Stomach (tissue), 9 donors: ENCODE data around the gene TASOR. TPM values are rescaled to one million over a fixed set of nuclear protein-coding genes. Genes with fewer than 3 reads are reported as not detected.

Source experiments
- DNase-seq, 2 donors: peaks; one replicate each; pipeline versions ENCODE4 v3.0.0 to v3.0.0-alpha.2; 2013 to 2019
- H3K27ac ChIP-seq, 5 donors: fragments of 200-600 bp in 4 of 5; sonication (generic) in 4 of 5; one replicate each; pipeline ENCODE4 v1.5.1; 2013 to 2019; ENCODE audit warnings: mild to moderate bottlenecking in 1 of 5, moderate library complexity in 1 of 5
- H3K27me3 ChIP-seq, 3 donors: fragments of 200-600 bp; sonication (generic); one replicate each; pipeline ENCODE4 v1.5.1; 2017 to 2019; ENCODE audit warnings: mixed run types in 1 of 3
- H3K36me3 ChIP-seq, 4 donors: fragments of 200-600 bp; sonication (generic); 1 replicate in 3 of 4; 2 replicates in 1 of 4; pipeline ENCODE4 v1.5.1; 2016 to 2019
- H3K4me1 ChIP-seq, 4 donors: fragments of 200-600 bp; sonication (generic); one replicate each; pipeline ENCODE4 v1.5.1; 2016 to 2019
- H3K4me3 ChIP-seq, 4 donors: fragments of 200-600 bp; sonication (generic) in 3 of 4; one replicate each; pipeline ENCODE4 v1.5.1; 2016 to 2019; ENCODE audit warnings: mild to moderate bottlenecking in 1 of 4
- H3K9me3 ChIP-seq, 4 donors: fragments of 200-600 bp; sonication (generic); one replicate each; pipeline ENCODE4 v1.5.1; 2016 to 2019
- CTCF ChIP-seq, 7 experiments: fragments of 450-650 bp in 4 of 7; fragments of 200-600 bp in 3 of 7; sonication (generic) in 3 of 7; IDR thresholded peaks; one replicate each; pipeline ENCODE4 v1.5.1; 2016 to 2019; ENCODE audit warnings: antibody characterized with exemption in 7 of 7, control low read depth in 2 of 7, mild to moderate bottlenecking in 1 of 7
- EP300 ChIP-seq: sonication (generic); formaldehyde crosslinking; IDR thresholded peaks from one replicate; pipeline ENCODE4 v1.6.1; 2017; ENCODE audit warnings: antibody characterized with exemption
- POLR2A ChIP-seq, 4 donors: fragments of 450-650 bp; IDR thresholded peaks; one replicate each; pipeline ENCODE4 v1.6.1; 2016; ENCODE audit warnings: antibody characterized with exemption in 4 of 4, control low read depth in 2 of 4, mild to moderate bottlenecking in 1 of 4, moderate library complexity in 1 of 4
- POLR2AphosphoS5 ChIP-seq, 3 donors: sonication (generic); formaldehyde crosslinking; IDR thresholded peaks; one replicate each; pipeline ENCODE4 v1.6.1; 2016; ENCODE audit warnings: antibody characterized with exemption in 3 of 3
- WGBS, 5 donors: extraction: QIAGEN DNeasy Blood & Tissue Kit in 3 of 5; methylation state at CpG; one replicate each; pipeline versions ENCODE4 v1.1.5 to v1.1.7; 2013 to 2018; 5-methylcytosine and 5-hydroxymethylcytosine counted together
- intact Hi-C: fragments of 100-400 bp; cut with DNase I; formaldehyde crosslinking; loops from one replicate; pipeline ENCODE4 v1.15.1; 2023; ENCODE audit warnings: low total_unique reads
- polyA plus RNA-seq, 3 donors: library from polyadenylated mRNA; stranded (reverse); fragments of 200-250 nt; gene quantifications; one replicate each; pipeline ENCODE4 v1.2.3, GENCODE V29; 2013
- total RNA-seq, 5 donors: library from RNA; depleted of rRNA; stranded (reverse); fragments of >200 nt; gene quantifications; one replicate each; pipeline versions ENCODE4 v1.1.0 to v1.2.3, GENCODE V29; 2014 to 2016
- donor health status: healthy with polysubstance abuse.
- donor health status: Bipolar disorder and iron deficiency.
- donor health status: healthy.

The TASOR gene
- total and polyA plus RNA-seq, 8 donors: 13.0 to 223 (median 38.0) TPM

- no peak for DNase-seq
- no peaks in the 10 kb centered on the region for H3K27me3 ChIP-seq
- no peak overlapping the region for H3K4me3 ChIP-seq
- TF ChIP-seq POLR2A (IDR thresholded peaks at IDR 0.05): no peak
- TF ChIP-seq POLR2AphosphoS5 (IDR thresholded peaks at IDR 0.05): no peak
- no peak for TF ChIP-seq EP300
- TF ChIP-seq CTCF (IDR thresholded peaks at IDR 0.05): no peak
- WGBS, 5 donors: 83 to 91% (median 87%) methylated on average over 3 of the region's 3 CpGs
- no peaks in the 10 kb centered on the region for H3K36me3 ChIP-seq
- intact Hi-C loops: loop anchor here (5.0 to 10.0 kb wide), 3 partner anchors 98 to 370 kb away; partner anchors contain the start of gene ARHGEF3
- no peaks in the 10 kb centered on the region for H3K9me3 ChIP-seq
- no peak overlapping the region for H3K27ac ChIP-seq
- peaks cover 0 to 8% (median 2%) of the 10 kb centered on the region in 4 donors for H3K4me1 ChIP-seq
Measured at GRCh38 chr3:56704706-56705105, 21.6 kb upstream of the TASOR start.

GRCh38 chr3:56702490-56703315 lies 19.6 kb upstream of the TASOR start:
- DNase-seq: peak; percentile 45 to 91
- WGBS, 5 donors: 17 to 31% (median 30%) methylated on average over 5 of the region's 5 CpGs
- Histone ChIP-seq H3K4me1 (peaks cover 0 to 8% (median 2%) of the 10 kb centered on the region in 4 donors), H3K4me3 (no peak overlapping the region), H3K27me3 (no peaks in the 10 kb centered on the region), H3K9me3 (no peaks in the 10 kb centered on the region), H3K27ac (no peak overlapping the region), H3K36me3 (no peaks in the 10 kb centered on the region)
- peak in 5 of 7 experiments; percentile 64 to 86 (median 82) for TF ChIP-seq CTCF (IDR thresholded peaks at IDR 0.05)
- TF ChIP-seq POLR2AphosphoS5 (IDR thresholded peaks at IDR 0.05): no peak
- TF ChIP-seq POLR2A (IDR thresholded peaks at IDR 0.05): no peak
- TF ChIP-seq EP300: no peak
- intact Hi-C loops: loop anchor here (5.0 to 10.0 kb wide), 3 partner anchors 100 to 372 kb away; partner anchors contain the start of gene ARHGEF3

GRCh38 chr3:56700151-56700550 lies 17.1 kb upstream of the TASOR start:
- Histone ChIP-seq H3K4me1 (peaks cover 0 to 10% (median 2%) of the 10 kb centered on the region in 4 donors), H3K9me3 (no peaks in the 10 kb centered on the region), H3K27me3 (no peaks in the 10 kb centered on the region), H3K27ac (no peak overlapping the region), H3K36me3 (no peaks in the 10 kb centered on the region), H3K4me3 (no peak overlapping the region)
- intact Hi-C loops: loop anchor here (5.0 to 10.0 kb wide), 3 partner anchors 102 to 375 kb away; partner anchors contain the start of gene ARHGEF3
- 68 to 76% (median 71%) methylated on average over 4 of the region's 4 CpGs for WGBS, 5 donors
- TF ChIP-seq POLR2A (IDR thresholded peaks at IDR 0.05): no peak
- TF ChIP-seq EP300: no peak
- no peak for TF ChIP-seq POLR2AphosphoS5 (IDR thresholded peaks at IDR 0.05)
- no peak for TF ChIP-seq CTCF (IDR thresholded peaks at IDR 0.05)
- DNase-seq: no peak

- Histone ChIP-seq H3K27ac (peak overlapping the region in 2 of 5 donors; percentile 12 to 29), H3K4me1 (peaks cover 0 to 14% (median 1%) of the 10 kb centered on the region in 4 donors), H3K9me3 (no peaks in the 10 kb centered on the region), H3K4me3 (no peak overlapping the region), H3K36me3 (no peaks in the 10 kb centered on the region), H3K27me3 (no peaks in the 10 kb centered on the region)
- peak in 1 of 2 donors; percentile 23 for DNase-seq
- 16 to 36% (median 23%) methylated on average over 4 of the region's 4 CpGs for WGBS, 5 donors
- intact Hi-C loops: no loop called here
- TF ChIP-seq POLR2A (IDR thresholded peaks at IDR 0.05) (no peak), CTCF (IDR thresholded peaks at IDR 0.05) (no peak)
Measured at GRCh38 chr3:56694867-56695683, 12.0 kb upstream of the TASOR start.
